Measurements from ENCODE around the gene ENG.

ENG gene

GRCh38 chr9:127885508-127886281, 31.2 kb upstream of the ENG start:
- Histone ChIP-seq H3K4me3 (ENCODE audit: low read length) (no peak overlapping the region), H3K27me3 (ENCODE audit: control insufficient read depth, low read length) (no peaks in the 10 kb centered on the region), H3K36me3 (ENCODE audit: control insufficient read depth, low read length) (peaks cover 30% of the 10 kb centered on the region), H3K9me2 (replicated peaks; ENCODE audit: control insufficient read depth, low read length) (no peaks in the 10 kb centered on the region), H3K79me2 (ENCODE audit: control insufficient read depth, low read length) (no peaks in the 10 kb centered on the region), H3K27ac (ENCODE audit: low read depth, low read length) (no peak overlapping the region), H3K9me3 (ENCODE audit: control insufficient read depth, insufficient read depth, low read length) (no peaks in the 10 kb centered on the region), H3K4me2 (ENCODE audit: low read length) (no peak overlapping the region), H4K20me1 (ENCODE audit: control insufficient read depth, insufficient read depth, low read depth, low read length) (no peaks in the 10 kb centered on the region), H3K4me1 (ENCODE audit: control insufficient read depth, low read length) (peaks cover 13% of the 10 kb centered on the region), H3F3A (ENCODE audit: control insufficient read depth, insufficient read depth) (peaks cover 11% of the 10 kb centered on the region)
- no peak for TF ChIP-seq CTCF (IDR thresholded peaks at IDR 0.05; ENCODE audit: low read depth, low read length, poor library complexity, severe bottlenecking)
- no peak for TF ChIP-seq EZH2phosphoT487 (IDR thresholded peaks at IDR 0.05; ENCODE audit: borderline replicate concordance, low read length)

GRCh38 chr9:127884976-127885490, 30.6 kb upstream of the ENG start:
- H3K36me3 ChIP-seq (ENCODE audit: control insufficient read depth, low read length), result peaks cover 23% of the 10 kb centered on the region
- H3K4me2 ChIP-seq (ENCODE audit: low read length), result no peak overlapping the region
- H4K20me1 ChIP-seq (ENCODE audit: control insufficient read depth, insufficient read depth, low read depth, low read length), result no peaks in the 10 kb centered on the region
- no peak overlapping the region for H3K27ac ChIP-seq (ENCODE audit: low read depth, low read length)
- H3K9me2 ChIP-seq (replicated peaks; ENCODE audit: control insufficient read depth, low read length), result no peaks in the 10 kb centered on the region
- TF ChIP-seq CTCF (IDR thresholded peaks at IDR 0.05; ENCODE audit: low read depth, low read length, poor library complexity, severe bottlenecking) (no peak), EZH2phosphoT487 (IDR thresholded peaks at IDR 0.05; ENCODE audit: borderline replicate concordance, low read length) (no peak)
- H3K4me3 ChIP-seq (ENCODE audit: low read length), result no peak overlapping the region
- H3K9me3 ChIP-seq (ENCODE audit: control insufficient read depth, insufficient read depth, low read length), result no peaks in the 10 kb centered on the region
- H3K79me2 ChIP-seq (ENCODE audit: control insufficient read depth, low read length), result no peaks in the 10 kb centered on the region
- H3K27me3 ChIP-seq (ENCODE audit: control insufficient read depth, low read length), result no peaks in the 10 kb centered on the region
- peaks cover 18% of the 10 kb centered on the region for H3K4me1 ChIP-seq (ENCODE audit: control insufficient read depth, low read length)
- peaks cover 12% of the 10 kb centered on the region for H3F3A ChIP-seq (ENCODE audit: control insufficient read depth, insufficient read depth)

- Histone ChIP-seq H3K79me2 (ENCODE audit: control insufficient read depth, low read length) (no peaks in the 10 kb centered on the region), H4K20me1 (ENCODE audit: control insufficient read depth, insufficient read depth, low read depth, low read length) (no peaks in the 10 kb centered on the region), H3K4me2 (ENCODE audit: low read length) (no peak overlapping the region), H3K36me3 (ENCODE audit: control insufficient read depth, low read length) (peaks cover 21% of the 10 kb centered on the region), H3K27me3 (ENCODE audit: control insufficient read depth, low read length) (no peaks in the 10 kb centered on the region), H3K4me3 (ENCODE audit: low read length) (no peak overlapping the region), H3K9me2 (replicated peaks; ENCODE audit: control insufficient read depth, low read length) (no peaks in the 10 kb centered on the region), H3K4me1 (ENCODE audit: control insufficient read depth, low read length) (peaks cover 22% of the 10 kb centered on the region), H3K9me3 (ENCODE audit: control insufficient read depth, insufficient read depth, low read length) (no peaks in the 10 kb centered on the region), H3K27ac (ENCODE audit: low read depth, low read length) (no peak overlapping the region), H3F3A (ENCODE audit: control insufficient read depth, insufficient read depth) (peaks cover 14% of the 10 kb centered on the region)
- TF ChIP-seq CTCF (IDR thresholded peaks at IDR 0.05; ENCODE audit: low read depth, low read length, poor library complexity, severe bottlenecking) (no peak), EZH2phosphoT487 (IDR thresholded peaks at IDR 0.05; ENCODE audit: borderline replicate concordance, low read length) (no peak)
Measured at GRCh38 chr9:127884427-127884911, 30.0 kb upstream of the ENG start.

All from DOHH2 (cell line).